ENCODE measurements around the gene TTC28. TPM values are rescaled to one million over a fixed set of nuclear protein-coding genes. Genes with fewer than 3 reads are reported as not detected.

Gene TTC28
- total RNA-seq, 4 donors from 2014 or later: 43.8 to 130 (median 92.0) TPM

GRCh38 chr22:28208787-28209186, 470.9 kb downstream of the TTC28 start:
- H3K27me3 ChIP-seq: no peaks in the 10 kb centered on the region
- no peak for DNase-seq
- no peaks in the 10 kb centered on the region for H3K9me3 ChIP-seq
- H3K27ac ChIP-seq: no peak overlapping the region
- intact Hi-C loops (cut with DNase I; ENCODE audit: low total_unique reads): no loop called here
- H3K4me1 ChIP-seq: no peaks in the 10 kb centered on the region
- no peaks in the 10 kb centered on the region for H3K36me3 ChIP-seq
- TF ChIP-seq POLR2A (IDR thresholded peaks at IDR 0.05) (no peak), CTCF (IDR thresholded peaks at IDR 0.05) (no peak)
- no peak overlapping the region for H3K4me3 ChIP-seq

- Histone ChIP-seq H3K9me3 (no peaks in the 10 kb centered on the region), H3K27me3 (no peaks in the 10 kb centered on the region), H3K36me3 (no peaks in the 10 kb centered on the region), H3K4me1 (no peaks in the 10 kb centered on the region), H3K27ac (no peak overlapping the region), H3K4me3 (no peak overlapping the region)
- TF ChIP-seq CTCF (IDR thresholded peaks at IDR 0.05) (no peak), POLR2A (IDR thresholded peaks at IDR 0.05) (no peak)
- no peak for DNase-seq
- intact Hi-C loops (cut with DNase I; ENCODE audit: low total_unique reads): no loop called here
Measured at GRCh38 chr22:28208036-28208435, 471.6 kb downstream of the TTC28 start.

- Histone ChIP-seq H3K27me3 (no peaks in the 10 kb centered on the region), H3K4me3 (no peak overlapping the region), H3K27ac (no peak overlapping the region), H3K9me3 (no peaks in the 10 kb centered on the region), H3K36me3 (no peaks in the 10 kb centered on the region), H3K4me1 (no peaks in the 10 kb centered on the region)
- TF ChIP-seq CTCF (IDR thresholded peaks at IDR 0.05) (no peak), POLR2A (IDR thresholded peaks at IDR 0.05) (no peak)
- no peak for DNase-seq
- intact Hi-C loops (cut with DNase I; ENCODE audit: low total_unique reads): no loop called here
Measured at GRCh38 chr22:28207281-28208030, 472.2 kb downstream of the TTC28 start.

- intact Hi-C loops (cut with DNase I; ENCODE audit: low total_unique reads): no loop called here
- TF ChIP-seq CTCF (IDR thresholded peaks at IDR 0.05) (no peak), POLR2A (IDR thresholded peaks at IDR 0.05) (no peak)
Measured at GRCh38 chr22:28205926-28206325, 473.7 kb downstream of the TTC28 start.

GRCh38 chr22:28204382-28204781, 475.3 kb downstream of the TTC28 start:
- Histone ChIP-seq H3K36me3 (no peaks in the 10 kb centered on the region), H3K9me3 (no peaks in the 10 kb centered on the region), H3K4me1 (no peaks in the 10 kb centered on the region), H3K27me3 (no peaks in the 10 kb centered on the region), H3K4me3 (no peak overlapping the region), H3K27ac (no peak overlapping the region)
- no peak for TF ChIP-seq CTCF (IDR thresholded peaks at IDR 0.05)
- TF ChIP-seq POLR2A (IDR thresholded peaks at IDR 0.05): no peak
- intact Hi-C loops (cut with DNase I; ENCODE audit: low total_unique reads): no loop called here
- DNase-seq: no peak

More at GRCh38 chr22:28205926-28206325, 473.7 kb downstream of the TTC28 start:
- Histone ChIP-seq H3K36me3 (no peaks in the 10 kb centered on the region), H3K27ac (no peak overlapping the region), H3K4me3 (no peak overlapping the region), H3K27me3 (no peaks in the 10 kb centered on the region), H3K4me1 (no peaks in the 10 kb centered on the region), H3K9me3 (no peaks in the 10 kb centered on the region)
- no peak for DNase-seq

All from uterus (tissue), 4 donors.